GM19452 (cell line): ENCODE data around the gene GINS1.
"Not testable (repeated sequence)": the region's sequence is repeated elsewhere in the genome, so short reads cannot be mapped to it uniquely, and the experiment has no call there.

ENCODE experiments used
- ATAC-seq: cut with Tn5 transposase; IDR thresholded peaks from one replicate; pipeline ENCODE4 v1.9.1; 2021; ENCODE audit not compliant: unreplicated experiment

Gene GINS1

GRCh38 chr20:25389858-25390537 lies 17.5 kb upstream of the GINS1 start:
- ATAC-seq = peak; percentile 22

GRCh38 chr20:25390538-25391528 lies 16.6 kb upstream of the GINS1 start, which contains the start of gene ABHD12:
ABHD12 (minus strand) TSS chr20:25390835; CDS start chr20:25390703, 132 bp downstream.
- ATAC-seq = peak; percentile 91

GRCh38 chr20:25394276-25394675 lies 13.2 kb upstream of the GINS1 start:
- no peak for ATAC-seq

- ATAC-seq = no peak
Observed at GRCh38 chr20:25394996-25395395, 12.5 kb upstream of the GINS1 start.

- ATAC-seq = no peak
Observed at GRCh38 chr20:25397096-25397495, 10.4 kb upstream of the GINS1 start.

GRCh38 chr20:25397821-25398220 lies 9.7 kb upstream of the GINS1 start:
- ATAC-seq = no peak

GRCh38 chr20:25398376-25399036 lies 9.0 kb upstream of the GINS1 start:
- ATAC-seq = no peak

GRCh38 chr20:25399037-25399430 lies 8.4 kb upstream of the GINS1 start:
- peak; percentile 58 for ATAC-seq

- not testable (repeated sequence) for ATAC-seq
Observed at GRCh38 chr20:25400291-25400732, 7.2 kb upstream of the GINS1 start.

- ATAC-seq = no peak
Observed at GRCh38 chr20:25402583-25402982, 4.9 kb upstream of the GINS1 start.

GRCh38 chr20:25408170-25408547 lies 686 bp downstream of the GINS1 start:
- ATAC-seq = no peak

GRCh38 chr20:25408890-25409289 lies 1.4 kb downstream of the GINS1 start:
- ATAC-seq = no peak

- no peak for ATAC-seq
Observed at GRCh38 chr20:25418776-25419175, 11.3 kb downstream of the GINS1 start.

GRCh38 chr20:25421102-25421501 lies 13.6 kb downstream of the GINS1 start:
- ATAC-seq = no peak

GRCh38 chr20:25422032-25422431 lies 14.6 kb downstream of the GINS1 start:
- ATAC-seq = no peak

- no peak for ATAC-seq
Observed at GRCh38 chr20:25424536-25424935, 17.1 kb downstream of the GINS1 start.

- ATAC-seq = no peak
Observed at GRCh38 chr20:25437153-25437581, 29.7 kb downstream of the GINS1 start.

GRCh38 chr20:25439328-25439727 lies 31.9 kb downstream of the GINS1 start:
- peak; percentile 63 for ATAC-seq

- no peak for ATAC-seq
Observed at GRCh38 chr20:25444556-25444955, 37.1 kb downstream of the GINS1 start.

GRCh38 chr20:25447671-25448070 lies 40.2 kb downstream of the GINS1 start:
- no peak for ATAC-seq

- no peak for ATAC-seq
Observed at GRCh38 chr20:25452333-25452732, 44.9 kb downstream of the GINS1 start.
